GM18907 (cell line): ENCODE results near the gene CARD6.
"Not testable (repeated sequence)": the region's sequence is repeated elsewhere in the genome, so short reads cannot be mapped to it uniquely, and the experiment has no call there.

Experiments used
- ATAC-seq: cut with Tn5 transposase; IDR thresholded peaks from one replicate; pipeline ENCODE4 v1.9.1; 2021; ENCODE audit warnings: mild to moderate bottlenecking, moderate library complexity; ENCODE audit not compliant: unreplicated experiment

The CARD6 gene

DNA sequence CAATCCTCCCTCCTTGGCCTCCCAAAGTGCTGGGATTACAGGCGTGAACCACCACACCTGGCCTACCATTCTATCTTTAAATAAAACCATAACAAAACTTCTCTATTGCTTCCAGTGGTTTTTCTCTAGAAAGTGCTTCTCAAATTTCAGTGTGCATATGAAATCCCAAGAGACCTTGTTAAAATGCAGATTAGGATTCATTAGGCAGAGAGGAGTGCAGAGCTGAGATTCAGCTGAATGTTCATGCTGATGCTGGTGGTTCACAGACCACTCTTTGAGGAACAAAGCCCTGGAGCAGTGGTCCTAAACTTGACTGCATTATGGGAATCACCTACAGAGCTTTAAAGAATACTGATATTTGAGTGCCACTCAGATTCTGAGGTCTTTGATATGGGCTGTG is 28.2 kb downstream of the CARD6 start:
- no peak for ATAC-seq

DNA sequence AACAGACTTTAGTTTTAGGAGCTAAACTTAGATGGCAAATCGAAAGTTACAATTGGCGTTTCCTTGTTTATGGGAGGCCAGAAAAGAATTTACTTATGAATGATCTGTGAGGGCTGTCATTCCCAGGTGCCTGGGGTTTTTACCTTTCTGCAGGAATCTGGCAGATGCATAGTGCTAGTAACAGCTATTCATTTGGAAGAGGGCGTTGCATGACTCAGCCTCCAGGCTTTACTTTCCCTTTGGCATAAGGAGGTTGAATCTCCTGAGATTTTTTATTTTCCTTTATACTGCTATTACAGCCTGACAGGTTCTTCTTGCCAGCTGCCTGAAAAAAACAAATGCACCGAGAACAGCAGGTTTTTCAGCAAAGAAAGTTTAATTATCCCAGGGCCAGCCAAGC is 30.0 kb downstream of the CARD6 start:
- no peak for ATAC-seq

DNA sequence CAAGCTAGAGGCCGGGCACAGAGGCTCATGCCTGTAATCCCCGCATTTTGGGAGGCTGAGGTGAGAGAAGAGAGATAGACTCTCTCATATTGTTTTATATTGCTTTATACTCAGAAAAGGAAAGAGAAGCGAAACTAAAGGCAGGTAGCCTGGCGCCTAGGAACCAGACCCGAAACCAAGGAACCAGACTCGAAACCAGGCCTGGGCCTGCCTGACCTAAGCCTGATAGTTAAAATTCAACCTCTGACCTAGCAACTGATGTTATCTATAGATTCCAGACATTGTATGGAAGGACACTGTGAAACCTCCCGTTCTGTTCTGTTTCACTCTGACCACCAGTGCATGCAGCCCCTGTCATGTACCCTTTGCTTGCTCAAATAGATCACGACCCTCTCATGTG is 31.1 kb downstream of the CARD6 start:
- ATAC-seq: not testable (repeated sequence)

DNA sequence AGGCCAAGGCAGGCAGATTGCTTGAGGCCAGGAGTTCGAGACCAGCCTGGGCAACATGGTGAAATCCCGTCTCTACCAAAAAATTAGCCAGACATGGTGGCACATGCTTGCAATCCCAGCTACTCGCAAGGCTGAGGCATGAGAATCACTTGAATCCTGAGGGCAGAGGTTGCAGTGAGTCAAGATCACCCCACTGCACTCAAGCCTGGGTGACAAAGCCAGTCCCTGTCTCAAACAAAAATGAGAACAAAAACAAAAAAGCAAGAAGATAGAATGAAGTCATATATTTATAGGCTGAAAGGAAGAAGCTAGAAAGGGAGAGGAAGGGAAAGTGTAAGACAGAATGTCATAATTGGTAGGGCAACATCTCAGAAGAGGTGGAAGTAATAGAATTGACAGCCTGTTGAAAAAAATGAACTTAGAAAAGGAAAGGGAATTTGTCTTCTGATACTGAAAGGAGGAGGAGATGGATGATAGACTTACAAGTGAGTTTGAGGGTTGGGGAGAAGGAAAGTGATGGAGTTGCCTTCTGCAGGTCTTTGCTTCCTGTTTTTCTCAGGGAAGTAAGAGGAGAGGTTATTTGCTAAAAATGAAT is 32.2 kb downstream of the CARD6 start:
- ATAC-seq: no peak

DNA sequence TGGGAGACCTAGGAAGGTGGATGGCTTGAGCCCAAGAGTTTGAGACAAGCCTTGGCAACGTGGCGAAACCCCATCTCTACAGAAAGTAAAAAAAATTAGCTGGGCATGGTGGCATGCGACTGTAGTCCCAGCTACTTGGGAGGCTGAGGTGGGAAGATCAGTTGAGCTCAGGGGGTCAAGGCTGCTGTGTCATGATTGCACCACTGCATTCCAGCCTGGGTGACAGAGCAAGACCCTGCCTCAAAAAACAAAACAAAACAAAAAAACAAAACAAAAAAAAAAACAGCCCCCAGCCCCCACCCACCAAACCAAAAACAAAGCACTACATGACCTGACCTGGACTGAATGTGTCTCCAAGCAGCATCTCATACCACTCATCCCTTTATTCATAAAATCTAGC is 34.8 kb downstream of the CARD6 start:
- no peak for ATAC-seq

DNA sequence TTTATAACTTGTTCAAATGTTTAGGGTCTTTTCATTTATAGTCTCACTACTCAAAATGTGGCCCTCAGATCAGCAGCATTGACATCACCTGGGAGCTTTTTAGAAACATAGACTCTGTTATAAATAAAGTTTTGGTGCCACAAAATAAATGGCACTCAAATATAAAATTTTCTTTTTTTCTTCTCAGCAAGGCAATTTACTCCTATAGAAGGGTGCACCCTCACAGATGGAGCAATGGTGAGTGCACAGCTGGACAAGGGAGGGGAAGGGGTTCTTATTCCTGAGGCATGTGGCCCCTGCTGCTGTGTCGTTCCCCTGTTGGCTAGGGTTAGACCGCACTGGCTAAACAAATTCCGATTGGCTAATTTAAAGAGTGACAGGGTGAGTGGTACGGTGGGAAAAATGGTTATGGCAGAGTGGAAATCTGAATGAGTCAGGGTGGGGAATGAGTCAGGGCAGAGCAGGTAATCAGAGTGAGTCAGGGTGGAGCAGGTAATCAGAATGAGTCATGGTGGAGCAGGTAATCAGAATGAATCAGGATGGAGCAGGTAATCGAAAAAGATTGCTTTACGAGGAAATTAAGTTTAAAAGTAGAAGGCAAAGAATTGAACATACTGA is 36.3 kb downstream of the CARD6 start:
- ATAC-seq: no peak

DNA sequence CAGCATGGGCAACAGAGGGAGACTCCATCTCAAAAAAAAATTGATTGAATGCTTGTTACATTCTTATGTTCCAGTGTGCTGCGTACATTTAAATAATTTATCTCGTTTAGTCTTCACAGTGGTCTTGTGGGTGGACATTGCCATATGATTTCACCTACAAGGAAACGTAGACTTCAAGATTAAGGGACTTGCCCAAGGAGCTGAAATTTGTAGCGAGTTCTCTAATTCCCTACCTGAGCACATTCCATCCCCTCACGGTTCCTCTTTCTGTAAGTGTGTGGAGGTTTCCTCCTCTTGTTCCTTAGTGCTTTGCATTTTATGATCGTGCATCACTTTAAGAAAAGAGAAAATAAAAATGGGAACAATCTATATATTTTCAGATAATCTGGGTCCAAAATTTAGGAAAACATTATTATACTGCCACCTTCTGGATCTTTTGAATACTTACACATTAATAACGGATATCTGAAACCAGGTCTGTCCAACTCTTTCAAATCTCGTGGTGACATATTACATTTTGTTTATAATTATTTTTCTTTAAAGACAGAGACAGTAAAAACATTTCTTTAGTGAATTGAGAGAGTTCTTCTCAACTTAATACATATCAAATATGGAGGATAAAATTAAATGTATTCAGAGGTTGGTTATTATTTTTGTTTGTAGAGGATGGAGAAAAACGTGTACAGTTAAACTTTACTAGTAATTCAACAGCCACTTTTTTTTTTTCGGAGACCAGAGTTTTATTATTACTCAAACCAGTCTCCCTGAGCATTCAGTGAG is 38.2 kb downstream of the CARD6 start:
- peak; percentile 69 for ATAC-seq

DNA sequence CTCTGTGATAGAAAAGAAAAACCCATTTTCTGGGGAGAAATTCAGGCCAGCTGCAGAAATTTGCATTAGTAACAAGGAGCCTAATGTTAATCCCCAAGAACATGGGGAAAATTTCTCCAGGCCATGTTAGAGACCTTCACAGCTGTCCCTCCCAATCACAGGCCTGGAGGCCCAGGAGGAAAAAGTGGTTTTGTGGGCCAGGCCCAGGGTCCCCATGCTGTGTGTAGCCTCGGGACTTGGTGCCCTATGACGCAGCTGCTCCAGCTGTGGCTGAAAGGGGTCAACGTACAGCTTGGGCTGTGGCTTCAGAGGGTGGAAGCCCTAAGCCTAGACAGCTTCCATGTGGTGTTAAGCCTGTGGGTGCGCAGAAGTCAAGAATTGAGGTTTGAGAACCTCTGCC is 41.1 kb downstream of the CARD6 start:
- ATAC-seq: no peak

DNA sequence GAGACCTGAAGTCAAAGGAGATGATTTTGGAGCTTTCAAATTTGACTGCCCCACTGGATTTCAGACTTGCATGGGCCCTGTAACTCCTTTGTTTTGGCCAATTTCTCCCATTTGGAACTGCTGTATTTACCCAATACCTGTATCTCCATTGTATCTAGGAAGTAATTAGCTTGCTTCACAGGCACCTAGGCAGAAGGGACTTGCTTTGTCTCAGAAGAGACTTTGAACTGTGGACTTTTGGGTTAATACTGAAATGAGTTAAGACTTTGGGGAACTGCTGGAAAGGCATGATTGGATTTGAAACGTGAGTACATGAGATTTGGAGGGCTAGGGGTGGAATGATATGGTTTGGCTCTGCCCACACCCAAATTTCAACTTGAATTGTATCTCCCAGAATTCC is 41.9 kb downstream of the CARD6 start:
- ATAC-seq: not testable (repeated sequence)

DNA sequence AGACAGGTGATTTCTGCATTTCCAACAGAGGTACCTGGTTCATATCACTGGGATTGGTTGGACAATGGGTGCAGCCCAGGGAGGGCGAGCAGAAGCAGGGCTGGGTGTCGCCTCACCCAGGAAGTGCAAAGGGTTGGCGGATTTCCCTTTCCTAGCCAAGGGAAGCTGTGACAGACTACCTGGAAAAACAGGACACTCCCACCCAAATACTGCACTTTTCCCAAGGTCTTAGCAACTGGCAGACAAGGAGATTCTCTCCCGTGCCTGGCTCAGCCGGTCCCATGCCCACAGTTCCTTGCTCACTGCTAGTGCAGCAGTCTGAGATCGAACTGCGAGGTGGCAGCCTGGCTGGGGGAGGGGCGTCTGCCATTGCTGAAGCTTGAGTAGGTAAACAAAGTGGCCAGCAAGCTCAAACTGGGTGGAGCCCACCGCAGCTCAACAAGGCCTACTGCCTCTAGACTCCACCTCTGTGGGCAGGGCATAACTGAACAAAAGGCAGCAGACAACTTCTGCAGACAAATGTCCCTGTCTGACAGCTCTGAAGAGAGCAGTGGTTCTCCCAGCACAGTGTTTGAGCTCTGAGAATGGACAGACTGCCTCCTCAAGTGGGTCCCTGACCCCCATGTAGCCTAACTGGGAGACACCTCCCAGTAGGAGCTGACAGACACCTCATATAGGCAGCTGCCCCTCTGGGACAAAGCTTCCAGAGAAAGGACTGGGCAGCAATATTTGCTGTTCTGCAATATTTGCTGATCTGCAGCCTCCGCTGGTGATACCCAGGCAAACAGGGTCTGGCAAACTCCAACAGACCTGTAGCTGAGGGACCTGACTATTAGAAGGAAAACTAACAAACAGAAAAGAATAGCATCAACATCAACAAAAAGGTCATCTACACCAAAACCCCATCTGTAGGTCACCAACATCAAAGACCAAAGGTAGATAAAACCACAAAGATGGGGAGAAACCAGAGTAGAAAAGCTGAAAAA is 54.6 kb downstream of the CARD6 start:
- not testable (repeated sequence) for ATAC-seq

DNA sequence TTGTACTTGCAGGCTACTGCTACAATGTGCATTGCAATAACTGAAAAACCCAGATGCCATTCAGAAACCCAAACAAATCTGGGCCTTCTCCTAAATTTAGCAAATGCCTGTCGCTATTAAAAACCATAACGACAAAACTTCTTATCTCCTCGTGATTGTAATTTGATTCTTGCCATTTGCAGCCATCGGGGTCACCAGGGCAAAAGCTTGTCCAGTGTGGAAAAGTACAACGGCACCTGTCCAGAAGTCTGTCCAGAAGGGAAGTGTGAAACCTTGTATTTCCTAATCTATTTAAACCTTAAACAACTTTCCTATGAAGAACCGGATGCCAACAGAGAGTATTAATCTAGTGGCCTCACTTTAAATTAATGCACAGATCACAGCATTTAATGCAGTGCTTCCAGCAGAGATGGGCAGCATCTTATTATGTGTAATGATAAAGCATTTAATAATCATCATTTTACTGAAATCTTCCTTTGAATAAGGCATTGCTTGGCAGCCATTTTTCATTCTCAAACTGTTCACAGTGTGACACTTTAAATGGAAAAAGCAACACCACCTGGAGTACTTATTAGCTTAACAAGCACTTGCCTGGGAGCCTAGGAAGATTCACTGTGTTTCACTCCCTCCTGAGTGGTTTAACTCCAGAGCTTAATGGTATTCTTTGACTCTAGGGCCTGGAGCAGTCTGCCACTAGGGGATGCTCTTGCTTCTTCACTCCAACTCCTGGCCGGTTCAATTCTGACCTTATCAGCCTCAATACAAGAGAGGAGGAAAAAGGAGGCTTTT is 63.2 kb downstream of the CARD6 start:
- ATAC-seq: peak; percentile 97

DNA sequence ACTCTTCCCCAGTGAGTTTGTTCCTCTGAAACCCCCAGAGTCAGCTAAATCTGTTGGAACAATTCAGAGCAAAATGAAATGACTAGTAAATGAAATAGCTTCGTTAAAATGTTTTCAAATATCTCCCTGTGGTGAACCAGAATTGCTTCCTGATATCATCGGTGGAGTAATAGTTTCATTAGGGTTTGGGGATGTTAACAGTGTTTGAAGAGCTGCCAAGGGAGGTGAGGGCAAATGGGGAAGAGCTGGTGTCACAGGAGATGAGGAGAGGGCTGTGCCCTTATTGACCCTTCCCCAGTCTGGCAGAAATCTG is 63.8 kb downstream of the CARD6 start:
- ATAC-seq: no peak

DNA sequence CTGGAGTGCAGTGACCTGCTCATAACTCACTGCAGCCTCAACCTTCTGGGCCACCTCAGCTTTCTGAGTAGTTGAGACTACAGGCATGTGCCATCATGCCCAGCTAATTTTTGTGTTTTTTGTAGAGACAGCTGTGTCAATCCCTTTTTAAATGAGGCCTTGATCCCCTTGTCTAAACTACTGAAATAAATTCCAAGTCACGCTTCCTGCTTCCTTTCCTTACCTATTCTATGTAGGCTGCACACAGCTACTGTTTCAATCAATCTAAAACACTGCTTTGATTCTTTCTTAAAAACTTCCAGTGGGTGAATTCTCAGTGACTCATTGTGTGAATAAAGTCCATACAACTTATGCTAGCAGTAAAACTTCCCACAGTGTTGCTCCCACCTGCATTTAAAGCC is 65.2 kb downstream of the CARD6 start:
- ATAC-seq: no peak

DNA sequence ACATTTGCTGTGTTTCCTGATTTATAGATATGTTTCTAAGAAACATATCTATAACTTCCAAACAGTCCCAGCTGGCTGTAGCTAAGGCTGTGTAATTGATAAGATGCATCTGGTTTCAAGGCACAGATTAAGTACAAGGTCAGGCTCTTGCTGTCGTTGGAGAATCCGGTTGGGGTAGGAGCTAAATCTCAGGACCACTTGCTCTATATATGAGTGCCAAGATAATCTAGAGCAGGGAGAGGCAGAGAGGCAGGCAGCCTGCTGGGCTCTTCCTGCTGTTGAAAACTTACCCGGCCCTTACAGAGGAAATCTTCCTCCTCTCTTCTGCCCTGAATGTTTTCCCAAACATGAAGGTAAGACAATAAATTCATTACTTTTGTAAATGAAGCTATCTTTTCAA is 68.1 kb downstream of the CARD6 start, which contains the start of gene C7:
TSS of gene C7 (plus strand) at position 234 of the 400 bp plus-strand sequence. CDS start at position 348, 114 bp downstream.
- ATAC-seq: no peak

DNA sequence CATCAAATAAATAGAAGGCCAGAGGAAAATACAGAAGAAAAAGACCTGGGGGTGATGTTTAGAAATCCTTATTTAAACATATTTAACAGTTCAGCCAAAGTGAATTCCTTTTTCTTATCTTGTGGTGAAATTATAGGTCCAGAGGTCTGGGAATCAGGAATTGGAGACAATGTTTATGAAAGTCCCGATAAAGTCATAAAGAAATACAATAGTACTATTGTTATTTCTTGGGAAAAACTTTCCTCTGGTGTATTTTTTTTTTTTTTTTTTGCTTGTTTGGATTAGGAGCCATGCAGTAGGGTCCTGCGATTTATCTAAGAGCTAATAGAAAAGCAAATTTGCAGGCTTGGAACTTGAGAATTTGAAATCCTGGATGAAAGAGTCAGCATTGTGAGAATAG is 68.6 kb downstream of the CARD6 start:
- no peak for ATAC-seq
